Measurements from ENCODE around the gene PLK3. TPM values are rescaled to one million over a fixed set of nuclear protein-coding genes. Genes with fewer than 3 reads are reported as not detected.
A peak's percentile ranks its signal among the peaks of the same experiment; 100 is the strongest.

The PLK3 gene
- total RNA-seq, 6 experiments from 2014 or later, result 37.1 to 44.6 (median 39.2) TPM

DNA sequence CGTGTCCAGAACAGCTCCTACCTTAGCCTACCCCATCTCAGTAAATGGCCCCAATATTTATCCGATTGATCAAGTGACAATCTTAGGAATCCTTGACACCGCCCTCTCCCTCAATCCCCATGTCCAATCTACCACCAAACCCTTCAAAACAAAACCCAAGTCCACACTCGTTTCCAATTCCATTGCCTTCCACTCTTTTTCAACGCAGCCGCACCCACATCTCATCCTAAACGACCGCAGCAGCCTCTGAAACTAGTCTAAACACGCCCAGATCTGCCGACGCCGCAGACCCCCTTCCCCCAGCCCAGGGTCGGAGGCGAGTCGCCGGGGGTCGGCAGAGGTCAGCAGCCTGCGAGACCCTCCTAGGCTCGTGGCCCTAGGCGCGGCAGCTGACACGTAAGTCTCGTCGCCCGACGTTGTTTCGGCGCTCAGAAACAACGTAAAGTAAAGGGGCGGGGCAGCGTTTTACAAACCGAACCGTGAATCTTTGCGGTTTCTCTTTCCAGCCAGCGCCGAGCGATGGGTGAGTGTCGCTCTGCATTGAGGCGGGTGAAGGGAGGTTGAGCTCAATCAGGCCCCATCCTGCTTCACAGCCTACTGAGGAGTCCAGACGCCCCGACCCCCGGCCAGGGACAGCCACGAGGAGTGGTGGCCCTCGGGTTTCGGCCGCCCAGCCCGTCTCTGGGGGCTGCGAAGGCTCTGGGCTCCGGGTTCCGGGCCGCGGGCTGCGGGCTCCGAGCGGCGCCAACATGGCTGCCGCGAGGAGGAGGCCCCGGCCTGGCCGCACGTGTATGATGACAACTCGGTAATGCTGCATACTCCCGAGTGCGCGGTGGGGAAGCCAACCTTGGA lies 24.9 kb upstream of the PLK3 start, which contains the start of gene RPS8:
Gene RPS8 (plus strand): TSS at position 463 of the 852 bp plus-strand sequence. CDS start 57 bp downstream, at position 520.
- H3K36me3 Mint-ChIP-seq (ENCODE audit: low read depth), result peaks cover 44% of the 10 kb centered on the region
- peak within 1 kb of the TSS; percentile 97 for H3K27ac Mint-ChIP-seq
- H3K9me3 Mint-ChIP-seq, result no peaks in the 10 kb centered on the region
- peak; percentile 87 for DNase-seq
- H3K4me1 Mint-ChIP-seq (ENCODE audit: low read depth), result peaks cover 34% of the 10 kb centered on the region
- TF ChIP-seq, protein P1, sequence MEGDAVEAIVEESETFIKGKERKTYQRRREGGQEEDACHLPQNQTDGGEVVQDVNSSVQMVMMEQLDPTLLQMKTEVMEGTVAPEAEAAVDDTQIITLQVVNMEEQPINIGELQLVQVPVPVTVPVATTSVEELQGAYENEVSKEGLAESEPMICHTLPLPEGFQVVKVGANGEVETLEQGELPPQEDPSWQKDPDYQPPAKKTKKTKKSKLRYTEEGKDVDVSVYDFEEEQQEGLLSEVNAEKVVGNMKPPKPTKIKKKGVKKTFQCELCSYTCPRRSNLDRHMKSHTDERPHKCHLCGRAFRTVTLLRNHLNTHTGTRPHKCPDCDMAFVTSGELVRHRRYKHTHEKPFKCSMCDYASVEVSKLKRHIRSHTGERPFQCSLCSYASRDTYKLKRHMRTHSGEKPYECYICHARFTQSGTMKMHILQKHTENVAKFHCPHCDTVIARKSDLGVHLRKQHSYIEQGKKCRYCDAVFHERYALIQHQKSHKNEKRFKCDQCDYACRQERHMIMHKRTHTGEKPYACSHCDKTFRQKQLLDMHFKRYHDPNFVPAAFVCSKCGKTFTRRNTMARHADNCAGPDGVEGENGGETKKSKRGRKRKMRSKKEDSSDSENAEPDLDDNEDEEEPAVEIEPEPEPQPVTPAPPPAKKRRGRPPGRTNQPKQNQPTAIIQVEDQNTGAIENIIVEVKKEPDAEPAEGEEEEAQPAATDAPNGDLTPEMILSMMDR (IDR thresholded peaks at IDR 0.05), result no peak
- H3K27me3 Mint-ChIP-seq (ENCODE audit: insufficient read depth), result peaks cover 9% of the 10 kb centered on the region
- H3K4me3 Mint-ChIP-seq, result peak within 1 kb of the TSS; percentile 93

DNA sequence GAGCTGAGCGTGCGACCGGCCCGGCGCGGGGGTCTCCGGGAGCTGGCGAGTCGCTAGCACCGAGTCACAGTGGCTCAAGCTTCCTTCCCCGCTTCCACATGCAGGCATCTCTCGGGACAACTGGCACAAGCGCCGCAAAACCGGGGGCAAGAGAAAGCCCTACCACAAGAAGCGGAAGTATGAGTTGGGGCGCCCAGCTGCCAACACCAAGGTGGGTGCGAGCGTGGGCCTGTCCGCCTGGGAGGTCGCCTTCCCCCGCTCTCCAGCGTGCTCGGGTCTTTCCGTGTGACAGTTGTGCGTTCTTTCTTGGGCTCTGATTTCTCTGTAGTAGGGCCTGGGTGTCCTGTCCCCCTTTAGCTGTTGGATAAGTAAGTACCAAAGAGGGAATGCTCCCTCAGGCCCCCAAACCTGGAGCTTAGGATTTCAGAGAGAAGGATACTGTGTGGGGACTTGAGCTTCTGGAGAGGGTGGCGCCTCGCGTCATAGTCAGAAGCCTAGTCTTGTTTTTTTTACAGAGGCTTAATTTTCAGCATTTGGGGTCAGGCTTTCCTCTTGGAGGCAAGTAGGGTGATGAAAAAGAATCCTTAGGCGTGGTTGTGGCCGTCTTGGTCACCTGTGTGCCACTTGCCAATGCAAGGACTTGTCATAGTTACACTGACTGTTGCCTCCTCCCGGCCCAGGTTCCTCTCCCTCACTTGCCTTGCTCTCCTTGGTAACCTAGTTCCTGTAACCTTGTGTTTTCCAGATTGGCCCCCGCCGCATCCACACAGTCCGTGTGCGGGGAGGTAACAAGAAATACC lies 24.0 kb upstream of the PLK3 start:
- Mint-ChIP-seq H3K9me3 (no peaks in the 10 kb centered on the region), H3K27ac (peak overlapping the region; percentile 97), H3K27me3 (ENCODE audit: insufficient read depth) (peaks cover 9% of the 10 kb centered on the region), H3K4me3 (peak overlapping the region; percentile 93), H3K36me3 (ENCODE audit: low read depth) (peaks cover 51% of the 10 kb centered on the region), H3K4me1 (ENCODE audit: low read depth) (peaks cover 37% of the 10 kb centered on the region)
- no peak for DNase-seq
- TF ChIP-seq, protein P1 (IDR thresholded peaks at IDR 0.05), result no peak

DNA sequence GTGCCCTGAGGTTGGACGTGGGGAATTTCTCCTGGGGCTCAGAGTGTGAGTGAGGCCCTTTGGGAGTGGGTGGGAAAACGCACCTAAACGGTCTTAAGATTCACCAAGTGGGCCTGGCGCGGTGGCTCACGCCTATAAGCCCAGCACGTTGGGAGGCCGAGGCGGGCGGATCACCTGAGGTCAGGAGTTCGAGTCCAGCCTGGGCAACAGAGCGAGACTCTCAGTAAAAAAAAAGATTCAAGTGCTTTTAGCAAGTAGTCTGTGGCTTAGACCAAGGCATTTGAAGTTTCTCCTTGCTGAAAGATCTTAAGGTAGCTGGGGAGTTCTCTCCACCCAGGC lies 23.5 kb upstream of the PLK3 start:
- DNase-seq, result no peak
- Mint-ChIP-seq H3K36me3 (ENCODE audit: low read depth) (peaks cover 57% of the 10 kb centered on the region), H3K27me3 (ENCODE audit: insufficient read depth) (peaks cover 9% of the 10 kb centered on the region), H3K4me1 (ENCODE audit: low read depth) (peaks cover 37% of the 10 kb centered on the region), H3K9me3 (no peaks in the 10 kb centered on the region), H3K27ac (peak overlapping the region; percentile 97), H3K4me3 (peak overlapping the region; percentile 93)
- TF ChIP-seq, protein P1 (IDR thresholded peaks at IDR 0.05), result no peak

DNA sequence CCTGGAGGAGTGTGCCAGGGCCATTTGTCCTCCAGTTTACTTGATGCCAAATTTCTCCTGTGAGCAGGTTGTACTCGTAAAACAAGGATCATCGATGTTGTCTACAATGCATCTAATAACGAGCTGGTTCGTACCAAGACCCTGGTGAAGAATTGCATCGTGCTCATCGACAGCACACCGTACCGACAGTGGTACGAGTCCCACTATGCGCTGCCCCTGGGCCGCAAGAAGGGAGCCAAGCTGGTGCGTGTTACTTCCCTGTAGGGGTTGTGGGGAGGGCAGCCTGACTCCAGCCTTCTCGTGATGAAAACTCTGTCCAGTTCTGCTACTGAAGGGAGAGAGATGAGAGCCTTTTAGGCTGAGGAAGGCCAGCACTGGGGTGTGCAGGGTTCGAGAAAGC lies 22.6 kb upstream of the PLK3 start:
- Mint-ChIP-seq H3K36me3 (ENCODE audit: low read depth) (peaks cover 62% of the 10 kb centered on the region), H3K27me3 (ENCODE audit: insufficient read depth) (peaks cover 9% of the 10 kb centered on the region), H3K27ac (peak overlapping the region; percentile 73), H3K4me3 (peak overlapping the region; percentile 93), H3K9me3 (no peaks in the 10 kb centered on the region), H3K4me1 (ENCODE audit: low read depth) (peaks cover 37% of the 10 kb centered on the region)
- TF ChIP-seq, protein P1 (IDR thresholded peaks at IDR 0.05), result no peak
- no peak for DNase-seq

DNA sequence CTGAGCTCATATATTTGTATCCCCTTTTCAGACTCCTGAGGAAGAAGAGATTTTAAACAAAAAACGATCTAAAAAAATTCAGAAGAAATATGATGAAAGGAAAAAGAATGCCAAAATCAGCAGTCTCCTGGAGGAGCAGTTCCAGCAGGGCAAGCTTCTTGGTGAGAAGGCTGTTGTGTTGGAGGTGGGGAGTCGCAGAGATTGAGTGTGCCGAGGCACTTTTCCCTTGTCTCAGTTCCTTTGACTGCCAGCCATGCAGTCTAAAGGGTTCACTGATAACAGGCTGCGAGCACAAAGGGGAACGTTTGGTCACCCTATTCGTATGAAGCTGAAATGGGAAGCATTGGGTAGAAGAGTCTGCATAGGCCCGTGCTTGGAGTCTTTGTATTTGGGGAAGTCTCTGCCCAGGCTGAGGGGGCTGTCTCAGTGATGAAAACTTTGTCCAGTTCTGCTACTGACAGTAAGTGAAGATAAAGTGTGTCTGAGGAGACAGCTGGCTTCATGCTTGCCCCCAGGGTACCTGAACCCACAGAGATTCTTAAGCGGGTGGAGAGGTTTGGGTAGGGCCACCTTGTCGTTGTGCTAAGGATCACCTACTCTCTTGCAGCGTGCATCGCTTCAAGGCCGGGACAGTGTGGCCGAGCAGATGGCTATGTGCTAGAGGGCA lies 22.1 kb upstream of the PLK3 start:
- H3K36me3 Mint-ChIP-seq (ENCODE audit: low read depth), result peaks cover 62% of the 10 kb centered on the region

More for the DNA sequence above, 22.1 kb upstream of the PLK3 start:
- Mint-ChIP-seq H3K4me3 (peak overlapping the region; percentile 93), H3K27me3 (ENCODE audit: insufficient read depth) (peaks cover 9% of the 10 kb centered on the region), H3K9me3 (no peaks in the 10 kb centered on the region), H3K27ac (peak overlapping the region; percentile 73), H3K4me1 (ENCODE audit: low read depth) (peaks cover 38% of the 10 kb centered on the region)
- TF ChIP-seq, protein P1 (IDR thresholded peaks at IDR 0.05), result no peak
- DNase-seq, result no peak

Data from HFFc6 (cell line).